ENCODE measurements around the gene MOB3B.

Gene MOB3B

GRCh38 chr9:27558307-27558706 lies 28.7 kb upstream of the MOB3B start:
- no peak for DNase-seq (ENCODE audit: low read depth)
- no peak overlapping the region for H3K4me3 ChIP-seq (ENCODE audit: low read depth, low read length)
- TF ChIP-seq CTCF (IDR thresholded peaks at IDR 0.05; ENCODE audit: insufficient read depth, low read depth, low read length, missing control alignments), result no peak

- H3K4me3 ChIP-seq (ENCODE audit: low read depth, low read length), result no peak overlapping the region
- no peak for TF ChIP-seq CTCF (IDR thresholded peaks at IDR 0.05; ENCODE audit: insufficient read depth, low read depth, low read length, missing control alignments)
- DNase-seq (ENCODE audit: low read depth), result no peak
Measured at GRCh38 chr9:27556470-27556869, 26.9 kb upstream of the MOB3B start.

- TF ChIP-seq CTCF (IDR thresholded peaks at IDR 0.05; ENCODE audit: insufficient read depth, low read depth, low read length, missing control alignments), result no peak
- no peak for DNase-seq (ENCODE audit: low read depth)
- H3K4me3 ChIP-seq (ENCODE audit: low read depth, low read length), result no peak overlapping the region
Measured at GRCh38 chr9:27554712-27555111, 25.1 kb upstream of the MOB3B start.

GRCh38 chr9:27549196-27549755 lies 19.7 kb upstream of the MOB3B start:
- H3K4me3 ChIP-seq (ENCODE audit: low read depth, low read length), result no peak overlapping the region
- no peak for TF ChIP-seq CTCF (IDR thresholded peaks at IDR 0.05; ENCODE audit: insufficient read depth, low read depth, low read length, missing control alignments)
- DNase-seq (ENCODE audit: low read depth), result no peak

GRCh38 chr9:27548055-27548741 lies 18.6 kb upstream of the MOB3B start:
- no peak for TF ChIP-seq CTCF (IDR thresholded peaks at IDR 0.05; ENCODE audit: insufficient read depth, low read depth, low read length, missing control alignments)
- H3K4me3 ChIP-seq (ENCODE audit: low read depth, low read length), result no peak overlapping the region
- DNase-seq (ENCODE audit: low read depth), result peak; percentile 13

GRCh38 chr9:27545471-27545870 lies 15.9 kb upstream of the MOB3B start:
- DNase-seq (ENCODE audit: low read depth), result no peak
- no peak for TF ChIP-seq CTCF (IDR thresholded peaks at IDR 0.05; ENCODE audit: insufficient read depth, low read depth, low read length, missing control alignments)
- H3K4me3 ChIP-seq (ENCODE audit: low read depth, low read length), result no peak overlapping the region

GRCh38 chr9:27542508-27542907 lies 12.9 kb upstream of the MOB3B start:
- no peak for DNase-seq (ENCODE audit: low read depth)
- no peak overlapping the region for H3K4me3 ChIP-seq (ENCODE audit: low read depth, low read length)
- no peak for TF ChIP-seq CTCF (IDR thresholded peaks at IDR 0.05; ENCODE audit: insufficient read depth, low read depth, low read length, missing control alignments)
